CD4-positive, alpha-beta T cell treated with Interleukin-1 beta for 1 hour (primary cell): ENCODE measurements around the gene TWIST2.

Experiments
- DNase-seq, 2 donors: peaks; one replicate each; pipeline ENCODE4 v3.0.0-alpha.2; 2020 to 2022

The TWIST2 gene

DNA sequence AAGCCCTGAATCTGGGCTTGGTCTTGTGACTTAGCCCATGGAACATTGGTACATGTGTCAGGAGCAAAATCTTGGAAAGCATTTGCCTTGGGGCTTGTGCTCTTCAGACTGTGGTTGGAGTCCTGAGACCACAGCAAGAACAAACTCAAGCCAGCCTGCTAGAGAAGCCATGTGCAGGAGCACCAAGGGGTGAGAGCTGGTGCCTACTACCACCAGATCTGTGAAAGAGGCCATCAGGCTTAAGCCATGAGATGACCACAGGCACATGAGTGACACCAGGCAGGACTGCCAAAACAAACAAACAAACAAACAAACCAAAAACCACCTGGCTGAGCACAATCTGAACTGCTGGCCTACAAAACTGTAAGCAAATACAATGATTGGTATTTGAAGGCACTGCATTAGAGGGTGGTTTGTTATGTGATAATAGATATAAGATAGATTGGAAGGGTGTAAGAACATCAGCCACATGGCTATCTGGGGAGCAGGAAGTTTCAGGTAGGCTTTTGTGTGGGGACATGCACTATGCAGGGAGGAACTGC is 9.0 kb upstream of the TWIST2 start:
- no peak for DNase-seq

- no peak for DNase-seq
These were observed 8.5 kb upstream of the TWIST2 start for GRCh38 chr2:238839428-238839827.

DNA sequence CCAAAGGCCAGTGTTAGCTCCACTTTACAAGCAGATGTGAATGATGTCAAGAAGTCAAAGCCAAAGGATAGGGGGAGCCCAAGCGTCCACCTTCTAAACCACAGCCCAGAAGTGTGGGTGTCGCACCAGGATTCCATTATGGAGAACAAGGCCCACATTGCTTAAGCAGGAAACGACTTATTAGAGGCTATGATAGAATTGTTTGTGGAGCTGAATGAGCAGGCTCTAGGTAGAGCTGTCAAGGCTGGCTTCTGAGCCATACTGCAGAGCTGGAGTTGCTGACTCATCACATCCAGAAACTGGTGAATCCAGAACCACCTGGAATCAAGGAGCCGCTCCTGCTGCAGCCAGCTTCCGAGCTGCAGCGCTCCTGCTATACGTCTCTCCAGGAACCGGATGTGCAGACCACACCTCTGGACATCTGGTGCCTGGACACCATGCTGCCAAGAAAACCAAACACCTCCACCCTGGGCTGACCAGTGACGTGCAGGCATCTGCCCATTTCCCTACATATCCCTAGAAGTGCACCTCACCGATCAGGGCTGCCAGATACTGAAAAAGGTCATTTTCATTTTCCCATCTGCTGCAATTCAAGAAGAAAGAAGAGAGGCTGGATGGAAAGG is 6.2 kb upstream of the TWIST2 start:
- DNase-seq: no peak

- DNase-seq: no peak
These were observed 4.4 kb upstream of the TWIST2 start for GRCh38 chr2:238843476-238843875.

DNA sequence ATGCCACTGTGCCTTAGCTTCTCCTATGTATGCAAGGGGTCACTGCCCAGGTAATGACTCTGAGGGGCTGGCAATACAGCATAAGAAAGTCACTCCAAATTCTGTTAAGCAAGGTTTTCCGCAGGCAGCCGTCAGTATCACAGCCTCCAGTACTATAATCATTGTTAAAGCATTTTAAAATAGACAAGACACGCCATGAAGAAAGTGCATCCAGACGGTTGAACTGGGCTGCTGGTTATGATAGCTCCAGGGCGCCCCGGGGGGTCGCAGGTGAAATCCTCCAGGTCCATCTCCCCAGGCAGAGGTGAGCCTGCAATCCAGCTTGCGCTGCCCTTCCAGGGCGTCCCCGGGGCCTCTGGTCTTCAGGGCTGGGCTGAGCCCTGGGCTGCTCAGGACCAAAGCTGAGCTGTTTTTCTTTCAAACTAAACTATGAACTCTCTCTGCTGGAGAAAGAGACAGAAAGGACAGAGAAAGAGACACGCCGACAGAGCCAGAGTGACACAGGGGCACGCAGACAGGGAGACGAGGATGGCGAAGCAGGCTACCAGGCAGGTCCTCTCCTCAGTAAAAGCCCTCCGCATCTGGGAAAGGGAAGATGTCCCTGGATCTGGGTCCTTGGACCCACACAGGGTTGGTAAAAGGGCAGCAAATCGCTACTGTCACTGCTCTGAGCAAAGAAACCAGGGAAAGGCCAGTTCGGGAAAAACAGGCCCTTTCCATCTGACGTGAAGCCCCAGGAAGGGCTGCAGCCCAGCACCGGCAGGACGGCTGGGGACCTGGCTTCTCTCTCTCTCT is 2.1 kb upstream of the TWIST2 start:
- no peak for DNase-seq

- DNase-seq: no peak
These were observed 1.6 kb upstream of the TWIST2 start for GRCh38 chr2:238846378-238846627.

DNA sequence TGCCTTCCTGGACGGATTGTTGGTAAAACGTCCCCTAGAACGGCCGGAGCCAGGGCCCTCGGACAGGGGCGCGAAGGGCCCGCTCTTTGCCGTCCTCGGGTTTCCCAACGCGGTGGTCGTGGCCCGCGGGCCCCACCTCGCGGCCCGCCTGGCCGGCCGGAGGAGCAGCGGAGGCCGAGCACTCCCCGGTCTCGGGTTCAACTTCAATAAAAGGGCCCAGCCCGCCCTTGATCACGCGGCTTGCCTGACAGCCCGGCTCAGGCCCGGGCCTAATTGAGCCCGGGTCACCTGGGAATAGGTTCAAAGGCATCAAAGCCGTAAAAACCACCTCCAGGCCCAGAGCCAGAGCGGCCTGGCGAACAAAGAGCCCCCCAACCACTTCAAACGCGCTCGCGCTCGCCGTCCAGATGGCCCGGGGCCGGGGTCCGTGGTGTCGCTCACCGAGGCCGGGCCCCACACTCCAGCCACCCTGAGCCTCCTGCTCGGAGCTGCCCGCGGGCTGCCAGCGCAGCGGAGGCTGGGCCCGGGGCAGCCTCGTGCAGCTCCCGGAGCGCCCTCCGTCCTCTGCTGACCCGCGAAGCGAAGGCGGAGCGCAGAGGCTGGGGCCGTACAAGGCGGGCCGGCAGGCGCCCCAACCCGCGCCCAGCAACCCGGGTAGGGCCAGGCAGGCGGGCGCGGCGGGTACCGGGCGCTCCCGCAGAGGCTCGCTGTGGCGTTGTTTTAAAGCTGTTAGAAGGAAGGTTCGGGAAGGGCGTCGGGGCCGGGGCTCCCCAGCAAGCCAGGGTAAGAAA is 1.1 kb upstream of the TWIST2 start:
- DNase-seq: no peak

- no peak for DNase-seq
These were observed 475 bp upstream of the TWIST2 start for GRCh38 chr2:238847419-238847801.

GRCh38 chr2:238848691-238848975 is 748 bp downstream of the TWIST2 start:
- DNase-seq: no peak

GRCh38 chr2:238848976-238849853 is 1.3 kb downstream of the TWIST2 start:
- DNase-seq: no peak

- DNase-seq: no peak
These were observed 2.2 kb downstream of the TWIST2 start for GRCh38 chr2:238850091-238850490.

GRCh38 chr2:238851026-238851425 is 3.1 kb downstream of the TWIST2 start:
- DNase-seq: no peak

DNA sequence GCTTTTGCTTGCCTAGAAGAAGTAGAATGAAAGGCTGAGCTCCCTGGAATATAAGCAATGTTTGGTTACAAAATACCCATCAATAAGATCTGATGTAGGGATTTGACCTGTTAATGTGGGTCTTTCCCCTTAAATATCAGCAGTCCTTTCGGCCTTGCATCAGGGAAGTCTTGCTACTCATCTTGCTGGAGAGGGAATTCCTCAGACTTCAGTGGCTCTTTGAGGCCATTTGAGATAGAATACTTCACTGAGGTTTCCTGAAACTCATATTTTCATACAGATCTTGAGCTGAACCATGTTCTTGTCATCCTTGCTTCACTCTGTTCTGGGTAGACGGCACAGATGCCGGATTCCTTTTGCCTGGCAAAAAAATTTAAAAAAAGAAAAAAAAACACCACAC is 3.9 kb downstream of the TWIST2 start:
- no peak for DNase-seq

DNA sequence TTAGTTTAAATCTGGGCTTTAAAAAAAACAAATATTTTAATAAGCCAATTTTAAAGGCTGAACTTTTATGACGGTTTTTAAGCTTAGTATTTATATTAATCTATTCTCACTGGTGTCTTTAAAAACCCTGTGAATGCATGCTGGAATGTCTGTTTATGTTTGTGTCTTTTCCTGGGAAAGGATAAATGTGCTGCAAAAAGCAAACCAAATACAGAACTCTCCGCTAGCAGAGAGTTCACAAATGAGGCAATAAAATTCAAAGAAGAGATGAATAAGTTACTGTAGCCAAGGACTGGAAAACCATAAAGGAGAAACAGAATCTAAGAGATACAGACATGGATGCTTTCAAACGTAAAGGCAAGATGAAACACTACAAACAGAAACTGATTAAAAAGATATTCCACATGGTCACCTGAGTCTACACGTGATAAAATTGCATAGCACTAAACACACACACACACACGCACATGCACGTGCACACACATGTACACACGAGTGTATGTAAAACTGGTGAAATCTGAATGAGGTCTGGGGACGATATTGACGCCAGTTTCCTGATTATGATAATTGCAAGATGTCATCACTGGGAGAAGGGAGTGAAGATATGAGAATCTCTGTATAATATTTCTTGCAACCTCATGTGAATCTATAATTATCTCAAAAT is 4.5 kb downstream of the TWIST2 start:
- no peak for DNase-seq

DNA sequence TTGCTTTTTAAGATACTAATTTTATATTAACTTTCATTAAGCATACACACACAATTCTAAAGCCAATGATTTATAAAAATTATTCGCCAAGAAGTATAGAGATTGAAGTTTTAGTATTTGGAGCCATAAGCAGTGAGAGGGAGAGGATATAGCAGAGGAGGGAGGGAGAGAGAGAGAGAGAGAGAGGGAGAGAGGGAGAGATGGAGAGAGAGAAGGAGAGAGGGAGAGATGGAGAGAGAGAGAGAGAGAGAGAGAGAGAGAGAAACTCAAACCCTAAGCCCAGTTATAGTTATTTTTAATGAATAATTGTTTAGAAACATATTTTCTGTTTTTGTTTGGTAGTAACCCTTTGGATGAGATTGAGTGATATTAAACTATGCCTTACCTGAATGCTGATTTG is 5.3 kb downstream of the TWIST2 start:
- DNase-seq: no peak

GRCh38 chr2:238853721-238854120 is 5.8 kb downstream of the TWIST2 start:
- no peak for DNase-seq

- DNase-seq: no peak
These were observed 6.4 kb downstream of the TWIST2 start for GRCh38 chr2:238854246-238854645.

GRCh38 chr2:238854699-238855229 is 6.9 kb downstream of the TWIST2 start:
- no peak for DNase-seq

GRCh38 chr2:238855299-238855698 is 7.4 kb downstream of the TWIST2 start:
- DNase-seq: no peak

GRCh38 chr2:238855891-238856580 is 8.2 kb downstream of the TWIST2 start:
- no peak for DNase-seq

DNA sequence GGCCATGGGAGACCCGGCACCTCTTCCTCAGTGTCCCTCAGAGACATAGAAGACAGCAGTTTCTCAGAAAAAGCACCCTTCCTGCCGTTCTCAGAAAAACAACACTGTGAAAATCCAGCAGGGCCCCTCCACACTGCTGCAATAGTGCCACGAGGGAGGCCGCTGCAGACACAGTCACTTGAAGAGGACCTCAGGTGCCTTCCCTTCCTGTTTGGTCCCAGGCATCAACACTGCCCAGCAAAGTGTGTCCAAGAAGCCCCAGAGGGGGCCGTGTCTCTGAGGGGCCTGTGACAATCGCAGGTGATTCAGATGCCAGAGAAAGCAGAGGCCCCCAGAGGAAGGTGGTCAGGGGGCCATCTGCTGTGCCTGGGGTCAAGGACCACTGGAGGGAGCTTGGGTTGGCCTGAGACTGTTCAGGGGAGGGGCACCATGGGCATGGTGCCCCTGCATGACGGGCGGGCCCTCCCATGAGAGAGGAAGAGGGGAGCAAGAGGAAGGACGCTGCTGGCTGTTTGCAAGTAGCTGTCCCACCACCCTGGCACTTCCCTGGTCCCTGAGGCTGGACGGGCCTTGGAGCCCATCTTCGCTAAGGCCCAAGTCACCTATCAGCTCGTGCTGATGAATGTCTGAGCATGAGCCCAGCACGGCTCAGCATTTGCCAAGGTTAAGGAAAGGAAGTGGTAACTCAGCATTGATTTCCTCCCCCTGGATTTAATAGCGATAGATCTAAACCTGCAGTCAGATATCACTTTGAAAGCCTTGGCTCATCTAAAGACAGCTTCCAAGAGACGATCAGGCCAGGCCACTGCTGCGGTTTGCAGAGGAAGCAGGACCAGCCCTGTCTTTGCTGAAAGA is 9.1 kb downstream of the TWIST2 start:
- DNase-seq: no peak
